Measurements from ENCODE around the gene MRPL43.
A peak's percentile ranks its signal among the peaks of the same experiment; 100 is the strongest.
"Not testable (repeated sequence)": the region's sequence is repeated elsewhere in the genome, so short reads cannot be mapped to it uniquely, and the experiment has no call there.

MRPL43 gene

GRCh38 chr10:100983868-100984671, 3.2 kb downstream of the MRPL43 start:
- DNase-seq (ENCODE audit: low read depth in 2 of 2), result no peak

GRCh38 chr10:100982916-100983830, 4.1 kb downstream of the MRPL43 start:
- DNase-seq (ENCODE audit: low read depth in 2 of 2), result no peak

- no peak for DNase-seq (ENCODE audit: low read depth in 2 of 2)
Observed at GRCh38 chr10:100981178-100981772, 6.0 kb downstream of the MRPL43 start.

- DNase-seq (ENCODE audit: low read depth in 2 of 2), result no peak
Observed at GRCh38 chr10:100980711-100981110, 6.6 kb downstream of the MRPL43 start.

- no peak for DNase-seq (ENCODE audit: low read depth in 2 of 2)
Observed at GRCh38 chr10:100980311-100980710, 7.0 kb downstream of the MRPL43 start.

GRCh38 chr10:100979791-100980272, 7.5 kb downstream of the MRPL43 start:
- DNase-seq (ENCODE audit: low read depth in 2 of 2), result no peak

GRCh38 chr10:100978901-100979195, 8.4 kb downstream of the MRPL43 start:
- DNase-seq (ENCODE audit: low read depth in 2 of 2), result no peak

- DNase-seq (ENCODE audit: low read depth in 2 of 2), result no peak
Observed at GRCh38 chr10:100978121-100978900, 9.0 kb downstream of the MRPL43 start.

GRCh38 chr10:100977436-100977835, 9.9 kb downstream of the MRPL43 start:
- no peak for DNase-seq (ENCODE audit: low read depth in 2 of 2)

- no peak for DNase-seq (ENCODE audit: low read depth in 2 of 2)
Observed at GRCh38 chr10:100976906-100977305, 10.4 kb downstream of the MRPL43 start.

- DNase-seq (ENCODE audit: low read depth in 2 of 2), result not testable (repeated sequence)
Observed at GRCh38 chr10:100975397-100975796, 11.9 kb downstream of the MRPL43 start.

- DNase-seq (ENCODE audit: low read depth in 2 of 2), result no peak
Observed at GRCh38 chr10:100972904-100973535, 14.3 kb downstream of the MRPL43 start.

GRCh38 chr10:100972115-100972903, 15.0 kb downstream of the MRPL43 start:
- DNase-seq (ENCODE audit: low read depth in 2 of 2), result no peak

GRCh38 chr10:100970914-100971811, 16.1 kb downstream of the MRPL43 start:
- DNase-seq (ENCODE audit: low read depth in 2 of 2), result no peak

- DNase-seq (ENCODE audit: low read depth in 2 of 2), result peak; percentile 9 to 16
Observed at GRCh38 chr10:100970076-100970913, 17.0 kb downstream of the MRPL43 start.

GRCh38 chr10:100969187-100970075, 17.9 kb downstream of the MRPL43 start, which contains the start of gene SEMA4G:
Gene SEMA4G, plus strand, starts transcription at chr10:100969504. Its CDS starts 3,409 bp downstream, at chr10:100972913.
- DNase-seq (ENCODE audit: low read depth in 2 of 2), result peak in 1 of 2 donors; percentile 15

- no peak for DNase-seq (ENCODE audit: low read depth in 2 of 2)
Observed at GRCh38 chr10:100968863-100969186, 18.5 kb downstream of the MRPL43 start.

Measured in stimulated activated CD8-positive, alpha-beta memory T cell treated with anti-CD3 and anti-CD28 coated beads, Interleukin-2, amount 100 ng/mL, for 1 hour (primary cell).